Mucosa of gallbladder (tissue), 1 donor: ENCODE results near the gene UBTFL1. TPM values are rescaled to one million over a fixed set of nuclear protein-coding genes. Genes with fewer than 3 reads are reported as not detected.
"Not testable (repeated sequence)": the region's sequence is repeated elsewhere in the genome, so short reads cannot be mapped to it uniquely, and the experiment has no call there.

Source experiments
- DNase-seq: peaks from one replicate; pipeline ENCODE4 v3.0.0-alpha.2; 2020; ENCODE audit warnings: low spot score
- total RNA-seq: library from RNA; stranded (reverse); gene quantifications from one replicate; pipeline ENCODE4 v1.2.1, GENCODE V29; 2021
- donor health status: DM: no; HTN: no; CAD: no.

Gene UBTFL1
- not detected for total RNA-seq

- not testable (repeated sequence) for DNase-seq
Measured at GRCh38 chr11:90085650-90086049, at the start of gene UBTFL1. UBTFL1 (plus strand) TSS chr11:90085950; CDS start chr11:90085950, 0 bp downstream.

- DNase-seq: not testable (repeated sequence)
Measured at GRCh38 chr11:90051591-90052209, 34.0 kb upstream of the UBTFL1 start.

- DNase-seq: not testable (repeated sequence)
Measured at GRCh38 chr11:90052311-90052710, 33.4 kb upstream of the UBTFL1 start.

- DNase-seq: not testable (repeated sequence)
Measured at GRCh38 chr11:90053545-90053944, 32.2 kb upstream of the UBTFL1 start.

- not testable (repeated sequence) for DNase-seq
Measured at GRCh38 chr11:90088731-90089130, 3.0 kb downstream of the UBTFL1 start.

GRCh38 chr11:90095230-90095924 is 9.6 kb downstream of the UBTFL1 start:
- DNase-seq: not testable (repeated sequence)

GRCh38 chr11:90098261-90098660 is 12.5 kb downstream of the UBTFL1 start:
- DNase-seq: not testable (repeated sequence)

- no peak for DNase-seq
Measured at GRCh38 chr11:90100431-90100830, 14.7 kb downstream of the UBTFL1 start.

- no peak for DNase-seq
Measured at GRCh38 chr11:90113541-90113940, 27.8 kb downstream of the UBTFL1 start.

- no peak for DNase-seq
Measured at GRCh38 chr11:90120191-90120590, 34.4 kb downstream of the UBTFL1 start.

GRCh38 chr11:90124371-90124770 is 38.6 kb downstream of the UBTFL1 start:
- DNase-seq: no peak

GRCh38 chr11:90124946-90125345 is 39.2 kb downstream of the UBTFL1 start:
- DNase-seq: no peak

GRCh38 chr11:90133560-90134477 is 48.1 kb downstream of the UBTFL1 start:
- no peak for DNase-seq

GRCh38 chr11:90134478-90135003 is 48.8 kb downstream of the UBTFL1 start, which contains the start of gene NAALAD2:
NAALAD2 (plus strand) TSS chr11:90134663; CDS start chr11:90134759, 96 bp downstream.
- DNase-seq: no peak

- no peak for DNase-seq
Measured at GRCh38 chr11:90135016-90135415, 49.3 kb downstream of the UBTFL1 start.

Other genes with a start within 250 kb of the UBTFL1 start
- gene TRIM64B, start 207.5 kb upstream of the UBTFL1 start, total RNA-seq: not detected
- not detected for gene TRIM49D1, start 163.7 kb upstream of the UBTFL1 start, total RNA-seq
- not detected for gene TRIM49D2, start 161.9 kb upstream of the UBTFL1 start, total RNA-seq
- gene TRIM64, start 119.9 kb upstream of the UBTFL1 start, total RNA-seq: not detected
- gene TRIM49C, start 54.8 kb upstream of the UBTFL1 start, total RNA-seq: not detected
- gene NAALAD2, start 48.7 kb downstream of the UBTFL1 start, total RNA-seq: 0.95 TPM
- gene CHORDC1, start 137.1 kb downstream of the UBTFL1 start, total RNA-seq: 33.3 TPM